GM18873 (cell line): ENCODE data around the gene TECR.
"Not testable (repeated sequence)": the region's sequence is repeated elsewhere in the genome, so short reads cannot be mapped to it uniquely, and the experiment has no call there.

Source experiments
- ATAC-seq: cut with Tn5 transposase; IDR thresholded peaks from one replicate; pipeline ENCODE4 v1.9.1; 2021; ENCODE audit warnings: mild to moderate bottlenecking, moderate library complexity, moderate number of reproducible peaks; ENCODE audit not compliant: unreplicated experiment, low FRiP score

TECR gene

GRCh38 chr19:14529254-14530004 is at the start of gene TECR:
TSS of gene TECR (plus strand) at chr19:14529594. CDS start at chr19:14529697, 103 bp downstream.
- ATAC-seq, result peak; percentile 94

- no peak for ATAC-seq
These were observed 49.3 kb upstream of the TECR start for GRCh38 chr19:14479975-14480699.

- no peak for ATAC-seq
These were observed 48.7 kb upstream of the TECR start for GRCh38 chr19:14480700-14481079.

GRCh38 chr19:14482172-14482941 is 47.0 kb upstream of the TECR start:
- ATAC-seq, result no peak

GRCh38 chr19:14487370-14488125 is 41.8 kb upstream of the TECR start:
- ATAC-seq, result no peak

GRCh38 chr19:14492756-14493337 is 36.5 kb upstream of the TECR start:
- no peak for ATAC-seq

- ATAC-seq, result no peak
These were observed 35.0 kb upstream of the TECR start for GRCh38 chr19:14494411-14494810.

GRCh38 chr19:14494910-14495671 is 34.3 kb upstream of the TECR start:
- ATAC-seq, result no peak

GRCh38 chr19:14495672-14496028 is 33.7 kb upstream of the TECR start:
- no peak for ATAC-seq

GRCh38 chr19:14496029-14496833 is 33.2 kb upstream of the TECR start, which contains the start of gene GIPC1:
TSS of gene GIPC1 (minus strand) at chr19:14496127. CDS start at chr19:14482976, 13,151 bp downstream.
- no peak for ATAC-seq

GRCh38 chr19:14496834-14497227 is 32.6 kb upstream of the TECR start:
- ATAC-seq, result no peak

- ATAC-seq, result no peak
These were observed 32.0 kb upstream of the TECR start for GRCh38 chr19:14497228-14497921.

GRCh38 chr19:14502334-14503092 is 26.9 kb upstream of the TECR start:
- no peak for ATAC-seq

GRCh38 chr19:14503285-14503684 is 26.1 kb upstream of the TECR start:
- no peak for ATAC-seq

GRCh38 chr19:14504575-14504974 is 24.8 kb upstream of the TECR start:
- not testable (repeated sequence) for ATAC-seq

GRCh38 chr19:14505488-14506239 is 23.7 kb upstream of the TECR start:
- ATAC-seq, result no peak
